GM21526 (cell line): ENCODE results near the gene SNAP91.
"Not testable (repeated sequence)": the region's sequence is repeated elsewhere in the genome, so short reads cannot be mapped to it uniquely, and the experiment has no call there.

Experiments
- ATAC-seq: cut with Tn5 transposase; IDR thresholded peaks from one replicate; pipeline ENCODE4 v1.9.1; 2021; ENCODE audit warnings: moderate library complexity; ENCODE audit not compliant: unreplicated experiment, low FRiP score

SNAP91 gene

DNA sequence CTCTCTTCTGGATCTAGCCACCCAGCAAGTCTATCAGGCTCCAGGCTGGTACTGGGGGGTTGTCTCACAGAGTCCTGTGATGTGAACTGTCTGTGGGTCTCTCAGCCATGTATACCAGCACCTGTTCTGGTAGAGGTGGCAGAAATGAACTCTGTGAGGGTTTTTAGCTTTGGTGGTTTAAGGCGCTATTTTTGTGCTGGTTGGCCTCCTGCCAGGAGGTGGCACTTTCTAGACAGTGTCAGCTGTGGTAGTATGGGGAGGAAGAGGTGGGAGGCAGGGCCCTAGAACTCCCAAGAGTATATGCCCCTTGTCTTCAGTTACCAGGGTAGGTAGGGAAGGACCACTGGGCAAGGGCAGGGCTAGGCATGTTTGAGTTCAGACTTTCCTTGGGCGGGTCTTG lies 75.8 kb downstream of the SNAP91 start:
- no peak for ATAC-seq

DNA sequence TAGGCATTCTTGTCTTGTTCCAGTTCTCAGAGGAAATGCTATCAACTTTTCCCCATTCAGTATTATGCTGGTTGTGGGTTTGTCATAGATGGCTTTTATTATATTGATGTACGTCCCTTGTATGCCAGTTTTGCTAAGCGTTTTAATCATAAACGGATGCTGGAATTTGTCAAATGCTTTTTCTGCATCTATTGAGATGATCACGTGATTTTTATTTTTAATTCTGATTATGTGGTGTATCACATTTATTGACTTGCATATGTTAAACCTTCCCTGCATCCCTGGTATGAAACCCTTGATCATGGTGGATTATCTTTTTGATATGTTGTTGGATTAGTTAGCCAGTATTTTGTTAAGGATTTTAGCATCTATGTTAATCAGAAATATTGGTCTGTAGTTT lies 79.0 kb downstream of the SNAP91 start:
- ATAC-seq, result not testable (repeated sequence)

DNA sequence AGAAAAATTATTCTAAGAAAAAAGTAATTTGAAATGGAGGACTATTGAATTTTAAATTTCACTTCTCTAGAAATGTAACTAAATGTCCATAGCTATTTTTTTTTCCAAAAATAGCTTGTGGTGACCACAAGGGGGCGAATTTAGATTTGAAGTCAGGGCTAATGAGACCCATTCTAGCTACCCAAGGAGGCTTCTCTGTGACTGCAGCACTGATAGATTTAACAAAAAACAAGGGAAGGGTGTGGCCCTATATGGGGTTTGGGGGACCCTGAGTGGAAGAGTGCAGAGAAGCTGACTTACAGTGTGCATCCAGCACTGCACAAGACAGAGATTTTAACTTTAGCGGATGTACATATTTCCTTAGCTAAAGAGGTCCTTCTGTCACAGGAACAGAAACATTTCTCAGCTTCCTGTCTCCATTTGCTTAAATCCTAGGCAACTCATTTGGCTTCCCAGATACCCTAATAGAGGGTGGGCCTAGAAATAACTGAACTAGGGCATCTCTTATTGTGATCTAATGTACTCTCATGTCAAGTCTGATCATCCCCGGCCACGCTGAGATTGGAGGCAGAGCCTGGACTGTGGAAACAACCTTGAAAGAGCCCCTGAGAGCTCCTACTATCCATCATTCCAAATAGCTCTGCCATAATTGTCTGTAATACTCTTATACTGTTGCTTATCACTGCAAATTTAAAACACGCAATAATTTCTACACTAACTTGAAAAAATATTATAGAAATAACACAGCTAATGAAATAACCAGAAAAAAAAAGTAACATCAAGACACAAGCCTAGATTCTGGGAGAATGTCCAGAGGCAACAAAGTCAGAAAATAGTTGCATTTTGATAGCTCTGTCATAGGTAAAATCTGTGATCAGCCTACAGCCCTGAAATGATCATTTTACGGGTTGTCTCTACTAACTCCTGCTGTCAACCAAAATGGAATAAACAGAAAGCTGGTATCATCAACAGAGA lies 93.6 kb downstream of the SNAP91 start:
- ATAC-seq, result peak; percentile 71

DNA sequence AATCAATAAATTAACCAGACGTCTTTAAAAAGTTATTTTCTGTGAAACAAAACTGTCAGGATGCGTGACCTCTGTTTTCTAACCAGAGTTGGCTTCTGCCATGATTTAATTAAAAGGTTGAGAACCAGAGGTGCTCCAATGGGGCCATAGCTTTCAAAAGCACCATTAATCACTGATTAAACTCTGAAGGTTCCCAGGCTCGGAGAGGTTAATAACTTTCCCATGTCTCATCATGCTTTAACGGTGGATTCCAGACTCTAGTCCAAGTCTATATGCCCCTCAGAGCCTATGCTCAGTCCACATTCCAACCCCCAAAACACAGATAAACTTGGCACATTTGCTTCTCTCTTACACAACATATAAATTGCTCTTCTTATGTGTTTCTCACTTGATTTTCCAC lies 95.5 kb downstream of the SNAP91 start:
- no peak for ATAC-seq

DNA sequence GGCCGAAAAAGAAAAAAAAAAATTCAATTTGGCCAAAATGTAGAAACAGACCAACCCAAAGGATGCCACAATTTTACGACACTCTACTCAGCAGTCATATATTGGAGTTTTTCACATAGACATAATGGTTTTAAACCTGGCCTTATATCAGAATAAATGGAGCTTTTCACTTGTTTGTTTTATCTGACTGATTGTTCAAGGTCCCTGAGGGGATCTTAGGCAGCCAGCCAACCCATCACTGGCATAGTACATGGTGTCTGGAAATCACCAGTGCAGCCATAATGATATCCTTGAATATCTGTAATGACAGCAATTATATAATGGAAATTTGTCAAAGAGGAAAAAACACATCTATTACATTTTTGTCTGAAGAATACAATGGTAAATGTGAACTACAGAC lies 99.7 kb downstream of the SNAP91 start:
- ATAC-seq, result no peak

DNA sequence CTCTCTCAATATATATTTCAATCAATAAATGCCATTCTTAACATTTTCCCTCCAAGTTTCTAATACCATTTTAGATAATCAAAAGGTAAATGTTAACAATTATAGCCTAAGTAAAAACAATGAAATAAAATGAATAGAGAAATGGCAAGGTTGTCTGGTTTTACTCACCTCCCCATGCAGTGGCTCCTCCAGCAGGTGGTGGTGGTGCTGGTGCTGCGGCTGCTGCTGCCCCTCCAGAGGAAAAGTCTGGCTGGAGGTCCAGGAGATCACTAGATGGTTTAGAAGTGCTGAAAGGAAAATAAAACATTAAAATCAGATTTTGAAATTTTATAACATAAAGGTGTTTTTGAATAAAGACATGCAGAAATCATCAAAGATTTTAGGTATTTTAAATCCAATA lies 103.4 kb downstream of the SNAP91 start:
- ATAC-seq, result no peak

DNA sequence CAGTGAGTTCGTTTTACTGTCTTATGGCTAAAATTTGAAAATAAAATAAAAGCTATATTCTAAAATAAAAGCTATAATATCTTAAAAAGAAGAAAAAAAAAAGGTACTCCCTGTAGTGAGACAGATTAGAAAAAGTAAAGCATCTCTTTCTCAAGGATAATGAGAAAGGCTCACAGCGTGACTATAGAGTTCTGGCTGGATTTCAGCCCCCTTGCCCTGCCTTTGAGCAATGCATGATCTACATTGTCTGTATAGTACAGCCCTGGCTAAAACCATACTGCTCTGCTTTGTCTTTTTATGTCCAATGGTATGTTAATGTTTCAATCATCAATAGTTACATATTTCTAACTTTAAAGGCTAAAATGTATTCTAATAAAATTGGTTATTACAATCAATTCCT lies 105.3 kb downstream of the SNAP91 start:
- ATAC-seq, result no peak

DNA sequence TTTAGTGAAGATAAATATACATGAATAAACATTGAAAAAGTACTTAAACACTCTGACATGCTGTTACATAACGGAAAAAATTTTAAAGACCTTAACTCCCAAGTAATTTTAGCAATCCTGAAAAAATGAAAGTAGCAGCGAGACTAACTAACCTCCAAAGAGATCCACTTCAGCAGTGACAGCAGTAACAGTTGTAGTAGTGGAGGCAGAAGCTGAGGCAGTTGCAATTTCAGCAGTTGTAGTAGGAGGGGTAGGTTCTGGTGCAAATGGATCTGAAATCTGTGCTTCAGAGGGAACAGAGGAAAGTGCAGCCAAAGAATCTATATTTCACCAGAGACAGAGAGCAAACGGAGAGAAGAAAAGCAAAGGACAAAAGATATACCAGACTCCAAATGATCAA lies 107.8 kb downstream of the SNAP91 start:
- ATAC-seq, result no peak

DNA sequence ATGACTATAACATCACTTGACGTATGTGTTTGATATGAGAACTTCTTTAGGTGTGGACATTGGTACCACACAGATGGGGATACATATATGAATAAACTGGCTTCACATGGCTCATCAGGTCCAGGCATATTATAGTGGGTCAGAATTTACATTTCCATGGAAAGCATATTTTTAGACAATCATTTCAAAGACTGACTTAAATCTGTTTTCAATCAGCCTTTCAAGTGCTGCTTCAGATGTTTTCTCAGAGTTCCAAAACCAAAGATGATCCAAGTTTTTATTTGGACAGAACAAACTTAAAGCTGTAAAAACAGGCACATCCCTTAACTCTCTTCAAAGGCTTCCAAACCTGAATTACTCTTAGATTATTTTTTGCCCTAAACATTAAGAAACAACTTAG lies 108.4 kb downstream of the SNAP91 start:
- no peak for ATAC-seq

DNA sequence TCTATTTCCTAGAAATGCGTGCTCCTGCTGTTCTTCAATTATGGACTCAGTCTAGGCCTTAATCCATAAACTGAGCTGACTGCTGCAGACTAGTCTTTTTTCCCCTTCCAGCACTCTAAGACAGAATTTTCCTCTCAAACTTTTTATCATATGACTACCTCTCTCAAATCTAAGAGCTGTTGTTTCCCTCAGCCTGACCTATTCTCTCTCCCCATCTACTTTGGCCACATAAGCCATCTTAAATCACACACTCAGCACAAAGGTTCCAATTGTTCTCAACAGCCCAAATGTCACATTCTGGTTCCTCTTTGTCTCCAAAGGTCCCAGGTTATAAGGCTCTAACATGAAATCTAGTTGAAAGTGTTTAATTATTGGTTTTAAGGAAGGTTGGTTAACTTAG lies 111.4 kb downstream of the SNAP91 start:
- ATAC-seq, result no peak

DNA sequence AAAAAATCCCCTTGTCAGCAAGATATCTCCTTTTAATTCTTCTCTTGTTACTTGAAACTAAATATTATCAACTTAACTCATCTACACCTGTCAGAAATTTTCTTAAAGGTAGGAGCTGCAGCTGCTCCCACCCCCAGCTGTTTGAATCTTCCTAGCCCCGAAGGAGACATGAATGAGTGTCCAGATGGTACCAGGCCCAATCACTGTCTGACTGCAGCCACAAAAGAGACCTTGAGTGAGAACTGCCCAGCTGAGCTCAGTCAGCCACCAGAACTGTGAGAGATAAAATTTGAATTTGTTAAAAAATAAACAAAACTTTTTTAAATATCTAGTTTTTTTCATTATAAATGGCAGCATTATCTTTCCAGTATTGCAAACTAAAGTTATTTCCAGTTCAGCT lies 111.8 kb downstream of the SNAP91 start:
- ATAC-seq, result no peak

DNA sequence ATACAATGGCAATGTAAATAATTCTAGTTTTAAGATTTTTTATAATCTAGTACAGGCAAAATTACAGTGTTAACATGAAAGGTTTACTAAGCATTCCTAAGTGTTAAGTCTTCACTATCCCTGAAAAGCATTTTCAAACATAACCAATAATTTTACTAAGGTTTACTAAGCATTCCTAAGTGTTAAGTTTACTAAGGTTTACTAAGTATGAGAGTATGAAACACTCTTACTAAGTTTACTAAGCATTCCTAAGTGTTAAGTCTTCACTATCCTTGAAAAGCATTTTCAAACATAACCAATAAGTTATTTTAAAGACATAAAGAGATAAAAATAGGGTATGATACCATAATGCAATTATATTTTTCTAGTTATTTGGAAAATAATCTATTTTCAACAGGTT lies 114.0 kb downstream of the SNAP91 start:
- no peak for ATAC-seq

DNA sequence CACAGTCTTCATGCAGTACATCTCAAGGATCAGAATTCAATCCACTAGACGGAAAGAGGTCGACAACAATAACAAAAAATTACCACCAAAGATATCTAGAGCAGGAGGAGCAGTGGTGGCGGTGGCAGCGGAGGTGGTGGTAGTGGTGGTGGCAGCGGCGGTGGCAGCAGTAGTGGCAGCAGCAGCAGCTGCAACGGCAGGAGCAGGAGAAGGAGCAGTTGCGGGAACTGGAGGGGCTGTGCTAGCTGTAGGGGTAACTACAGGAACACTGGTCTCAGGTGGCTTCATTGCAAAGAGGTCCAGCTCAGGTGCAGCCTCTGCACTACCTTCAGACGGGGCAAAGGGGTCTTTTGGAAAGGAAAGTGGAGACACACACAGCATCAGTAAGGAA lies 115.5 kb downstream of the SNAP91 start:
- ATAC-seq, result no peak

DNA sequence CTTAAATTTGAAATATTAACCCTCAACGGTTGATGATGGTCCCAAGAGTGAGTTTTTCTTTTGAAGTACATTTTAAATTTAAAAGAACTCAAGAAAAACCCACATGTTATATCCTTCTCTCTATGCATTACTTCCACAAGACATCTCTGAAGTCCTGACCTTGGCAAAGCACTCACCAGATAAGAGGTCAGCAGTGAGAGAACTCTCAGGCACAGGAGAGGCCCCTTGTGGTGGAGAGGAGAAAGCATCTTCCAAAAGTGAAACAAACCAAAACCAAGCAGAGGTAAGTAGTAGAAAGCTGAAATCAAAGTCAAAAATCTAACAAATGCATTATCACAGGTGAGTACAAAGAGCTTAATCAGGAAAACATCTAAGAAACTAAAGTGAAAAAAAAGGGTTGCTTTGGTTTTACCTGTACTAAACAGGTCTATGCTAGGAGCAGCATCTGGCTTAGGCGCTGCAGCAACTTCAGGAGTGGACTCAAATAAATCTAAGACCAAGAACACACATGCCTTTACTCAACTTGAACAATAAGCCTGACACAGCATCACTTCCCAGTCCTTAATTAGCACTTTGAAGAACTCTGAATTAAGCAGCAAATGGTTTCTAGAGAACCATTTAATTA lies 116.0 kb downstream of the SNAP91 start:
- peak; percentile 97 for ATAC-seq

DNA sequence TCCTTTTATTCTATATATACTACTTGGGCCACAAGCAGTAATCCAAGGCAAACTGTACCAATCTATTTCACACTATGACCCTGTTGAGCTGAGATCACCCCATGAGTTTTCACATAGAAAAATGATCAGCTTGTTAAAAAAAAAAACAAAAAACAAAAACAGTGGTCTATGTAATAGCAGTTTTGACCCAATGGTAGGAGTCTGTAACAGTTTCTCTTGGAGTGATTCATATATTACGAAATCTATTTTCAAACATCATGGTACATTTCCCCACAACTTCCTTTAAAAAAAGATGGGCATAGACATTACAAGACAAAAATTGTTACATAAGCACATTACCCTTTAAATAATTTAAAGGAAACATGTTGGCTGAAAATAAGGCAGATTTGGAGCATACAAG lies 118.5 kb downstream of the SNAP91 start:
- ATAC-seq, result no peak

DNA sequence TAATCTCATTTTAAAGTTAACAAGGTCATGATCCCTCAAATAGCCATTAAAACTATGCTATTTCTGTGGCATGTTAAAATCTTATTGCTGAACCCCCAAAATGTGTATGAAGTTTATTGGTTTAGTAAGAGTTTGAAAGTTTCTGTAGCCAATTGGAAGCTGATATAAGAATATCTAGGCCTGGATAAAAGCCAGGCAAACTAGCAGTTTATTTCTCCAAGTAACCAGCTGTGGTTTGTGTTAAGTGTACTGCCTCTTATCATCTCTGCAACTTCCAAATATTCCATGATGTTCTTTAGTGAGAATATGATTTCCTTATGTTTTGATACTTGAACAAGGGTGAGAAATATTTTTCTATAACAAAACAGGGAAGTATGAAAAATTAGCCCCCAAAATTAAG lies 119.8 kb downstream of the SNAP91 start:
- no peak for ATAC-seq

DNA sequence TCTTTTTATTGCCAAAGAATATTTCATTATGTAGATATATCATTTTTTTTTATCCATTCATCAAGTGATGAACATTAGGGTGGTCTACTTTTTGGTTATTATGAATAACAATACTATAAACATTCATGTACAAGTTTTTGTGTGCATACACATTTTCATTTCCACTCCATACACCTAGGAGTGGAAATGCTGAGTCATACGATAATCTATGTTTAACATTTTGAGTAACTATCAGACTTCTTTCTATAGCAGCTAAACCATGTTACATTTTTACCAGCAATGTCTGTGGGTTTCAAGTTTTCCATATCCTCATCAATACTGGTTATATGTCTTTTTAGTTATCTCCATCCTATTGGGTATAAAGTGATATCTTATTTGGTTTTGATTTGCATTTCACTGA lies 130.8 kb downstream of the SNAP91 start:
- ATAC-seq, result no peak

DNA sequence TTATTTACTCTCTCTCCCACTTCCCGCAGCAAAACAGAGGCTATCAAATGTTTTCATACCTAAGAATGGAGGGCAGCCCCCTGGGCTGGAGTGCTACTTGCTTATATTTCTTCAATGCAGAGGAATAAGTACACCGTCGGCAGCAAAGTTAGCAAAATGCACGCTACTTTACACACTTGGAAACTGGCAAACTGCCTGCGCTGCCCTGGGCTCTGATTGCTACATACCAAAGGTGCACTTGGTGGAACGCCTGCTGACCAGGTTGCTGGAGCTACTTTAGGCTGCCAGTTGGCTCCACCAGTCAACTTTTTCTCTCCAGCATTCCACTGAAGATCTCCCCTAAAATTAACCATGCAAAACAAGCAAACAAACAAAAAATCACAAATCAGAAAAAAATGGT lies 134.1 kb downstream of the SNAP91 start:
- no peak for ATAC-seq

DNA sequence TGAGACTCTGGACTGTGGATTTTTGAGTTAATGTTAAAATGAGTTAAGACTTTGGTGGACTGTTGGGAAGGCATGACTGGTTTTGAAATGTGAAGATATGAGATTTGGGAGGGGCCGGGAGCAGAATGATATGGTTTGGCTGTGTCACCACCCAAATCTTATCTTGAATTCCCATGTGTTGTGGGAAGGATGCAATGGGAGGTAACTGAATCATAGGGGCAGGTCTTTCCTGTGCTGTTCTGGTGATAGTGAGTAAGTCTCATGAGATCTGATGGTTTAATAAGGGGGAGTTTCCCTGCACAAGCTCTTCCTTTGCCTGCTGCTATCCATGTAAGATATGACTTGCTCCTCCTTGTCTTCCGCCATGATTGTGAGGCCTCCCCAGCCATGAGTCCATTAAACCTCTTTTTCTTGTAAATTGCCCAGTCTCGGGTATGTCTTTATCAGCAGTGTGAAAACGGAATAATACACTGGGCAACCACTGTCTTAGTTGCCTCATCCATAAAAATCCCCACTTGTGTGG lies 137.2 kb downstream of the SNAP91 start:
- not testable (repeated sequence) for ATAC-seq

DNA sequence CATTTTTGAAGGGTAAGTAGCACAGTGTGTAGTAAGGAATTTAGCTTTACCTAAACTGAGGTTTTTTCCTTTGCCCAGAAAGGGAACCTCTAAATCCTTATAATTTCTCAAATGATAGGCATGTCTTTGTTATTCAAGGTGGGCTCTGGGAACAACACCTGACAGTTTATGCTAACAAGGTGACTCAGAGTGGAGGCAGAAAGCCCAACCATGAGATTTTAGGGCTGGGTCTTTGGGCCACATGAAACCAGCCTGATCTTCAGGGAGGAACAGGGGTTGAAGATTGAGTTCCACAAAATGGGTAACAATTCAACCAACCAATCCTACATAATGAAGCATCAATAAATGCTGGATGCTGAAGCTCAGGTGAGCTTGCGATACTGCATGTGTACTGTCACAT lies 149.9 kb downstream of the SNAP91 start:
- no peak for ATAC-seq

DNA sequence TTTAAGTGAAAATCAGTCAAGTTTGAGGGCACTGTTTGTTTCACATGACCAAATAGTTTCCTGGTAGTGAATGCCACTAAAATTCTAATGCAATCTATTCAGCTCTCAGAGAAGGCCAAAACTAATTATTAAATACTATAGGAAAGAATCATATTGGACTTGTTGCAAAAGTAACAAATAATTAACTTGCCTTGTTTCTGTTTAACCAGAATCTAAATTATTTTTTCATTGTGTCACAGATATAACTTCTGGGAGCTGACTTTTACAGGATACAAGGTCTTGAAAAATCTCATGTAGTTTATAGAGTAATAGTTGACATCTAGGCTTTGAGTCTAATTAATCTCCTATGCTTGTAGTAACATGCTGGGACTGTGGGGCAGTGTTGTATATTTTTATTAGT lies 152.0 kb downstream of the SNAP91 start:
- no peak for ATAC-seq

DNA sequence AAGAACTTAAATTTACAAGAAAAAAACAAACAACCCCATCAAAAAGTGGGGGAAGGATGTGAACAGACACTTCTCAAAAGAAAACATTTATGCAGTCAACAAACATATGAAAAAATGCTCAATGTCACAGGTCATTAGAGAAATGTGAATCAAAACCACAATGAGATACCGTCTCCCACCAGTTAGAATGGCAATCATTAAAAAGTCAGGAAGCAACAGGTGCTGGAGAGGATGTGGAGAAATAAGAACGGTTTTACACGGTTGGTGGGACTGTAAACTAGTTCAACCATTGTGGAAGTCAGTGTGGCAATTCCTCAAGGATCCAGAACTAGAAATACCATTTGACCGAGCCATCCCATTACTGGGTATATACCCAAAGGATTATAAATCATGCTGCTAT lies 157.2 kb downstream of the SNAP91 start:
- not testable (repeated sequence) for ATAC-seq
